ENCODE measurements around the gene CAPN2. TPM values are rescaled to one million over a fixed set of nuclear protein-coding genes. Genes with fewer than 3 reads are reported as not detected.

CAPN2 gene
- total RNA-seq, 4 donors from 2014 or later = 160 to 207 (median 177) TPM

DNA sequence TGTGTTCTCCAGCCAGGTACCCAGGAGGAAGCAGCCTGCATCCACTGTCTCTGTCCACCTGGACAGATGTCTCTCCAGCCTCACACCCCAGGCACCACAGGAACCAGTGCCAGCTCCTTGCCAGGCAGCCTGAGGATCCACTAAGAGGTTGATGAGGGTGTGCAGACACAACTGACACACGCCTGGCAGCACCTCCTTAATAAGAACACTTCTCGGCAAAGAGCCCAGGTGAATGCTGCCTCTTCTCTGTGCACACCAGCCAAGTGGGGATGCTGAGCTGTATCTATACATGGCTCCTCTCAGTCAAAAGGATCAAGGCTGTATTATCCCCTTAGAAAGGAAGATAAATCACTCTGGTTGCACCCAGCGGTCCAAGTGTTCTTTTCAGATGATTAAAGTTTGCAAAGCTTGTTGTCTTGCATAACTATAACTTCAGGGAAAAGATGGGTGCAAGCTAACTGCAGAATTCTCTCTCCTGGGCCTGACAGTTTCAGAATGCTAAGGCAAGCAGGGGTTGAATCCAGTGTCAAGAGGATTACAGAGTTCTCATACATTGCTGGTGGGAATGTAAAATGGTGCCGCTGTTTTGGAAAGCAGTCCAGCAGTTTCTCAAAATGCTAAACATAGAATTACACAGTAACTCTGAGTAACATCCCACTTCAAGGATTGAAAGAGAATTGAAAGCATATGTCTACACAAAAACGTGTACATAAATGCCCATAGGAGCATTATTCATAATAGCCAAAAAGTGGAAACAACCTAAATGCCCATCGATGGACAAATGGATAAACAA, 43.1 kb upstream of the CAPN2 start:
- DNase-seq (ENCODE audit: low spot score in 2 of 2) = no peak
- Histone ChIP-seq H3K27me3 (no peaks in the 10 kb centered on the region), H3K4me1 (no peaks in the 10 kb centered on the region), H3K27ac (no peak overlapping the region), H3K9me3 (peaks cover 0 to 5% (median 0%) of the 10 kb centered on the region in 4 donors), H3K4me3 (no peak overlapping the region), H3K36me3 (no peaks in the 10 kb centered on the region)
- TF ChIP-seq POLR2A (IDR thresholded peaks at IDR 0.05) (no peak), CTCF (IDR thresholded peaks at IDR 0.05) (no peak), EP300 (IDR thresholded peaks at IDR 0.05) (no peak)
- 63 to 65% methylated on average over 6 of the region's 6 CpGs for WGBS, 2 donors

GRCh38 chr1:223670458-223671159, 41.7 kb upstream of the CAPN2 start:
- Histone ChIP-seq H3K4me1 (no peaks in the 10 kb centered on the region), H3K27ac (no peak overlapping the region), H3K9me3 (peaks cover 0 to 16% (median 0%) of the 10 kb centered on the region in 4 donors), H3K36me3 (no peaks in the 10 kb centered on the region), H3K4me3 (no peak overlapping the region), H3K27me3 (no peaks in the 10 kb centered on the region)
- 60 to 65% methylated on average over 7 of the region's 7 CpGs for WGBS, 2 donors
- DNase-seq (ENCODE audit: low spot score in 2 of 2) = no peak
- TF ChIP-seq EP300 (IDR thresholded peaks at IDR 0.05) (no peak), CTCF (IDR thresholded peaks at IDR 0.05) (peak in 1 of 5 experiments; percentile 14), POLR2A (IDR thresholded peaks at IDR 0.05) (no peak)

GRCh38 chr1:223674119-223674890, 38.0 kb upstream of the CAPN2 start:
- Histone ChIP-seq H3K27ac (no peak overlapping the region), H3K4me3 (no peak overlapping the region), H3K27me3 (no peaks in the 10 kb centered on the region), H3K4me1 (no peaks in the 10 kb centered on the region), H3K9me3 (peaks cover 0 to 20% (median 0%) of the 10 kb centered on the region in 4 donors), H3K36me3 (no peaks in the 10 kb centered on the region)
- TF ChIP-seq EP300 (IDR thresholded peaks at IDR 0.05) = no peak
- TF ChIP-seq CTCF (IDR thresholded peaks at IDR 0.05) = no peak
- no peak for TF ChIP-seq POLR2A (IDR thresholded peaks at IDR 0.05)
- DNase-seq (ENCODE audit: low spot score in 2 of 2) = no peak
- WGBS, 2 donors = 66 to 71% methylated on average over 5 of the region's 5 CpGs

DNA sequence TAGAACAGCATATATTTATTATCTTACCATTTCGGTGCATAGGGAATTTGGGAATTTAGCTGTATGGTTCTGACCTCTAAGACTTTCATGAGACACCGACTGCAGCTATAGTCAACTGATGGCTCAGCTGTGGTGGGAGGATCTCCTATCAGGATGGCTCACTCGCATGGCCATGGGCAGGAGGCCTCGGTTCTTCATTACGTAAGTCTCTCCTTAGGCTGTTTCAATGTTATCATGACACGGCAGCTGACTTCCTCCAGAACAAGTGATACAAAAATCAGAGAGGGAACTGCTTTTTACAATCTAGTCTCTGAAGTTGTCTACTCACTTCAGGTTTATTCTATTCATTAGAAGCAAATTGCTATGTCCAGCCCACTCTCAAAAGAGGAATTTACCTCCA, 33.5 kb upstream of the CAPN2 start:
- H3K27me3 ChIP-seq = peaks cover 0 to 3% of the 10 kb centered on the region in 2 donors
- no peak for DNase-seq (ENCODE audit: low spot score in 2 of 2)
- H3K4me3 ChIP-seq = no peak overlapping the region
- 78 to 83% methylated on average over 6 of the region's 6 CpGs for WGBS, 2 donors
- H3K36me3 ChIP-seq = no peaks in the 10 kb centered on the region
- no peak overlapping the region for H3K27ac ChIP-seq
- no peaks in the 10 kb centered on the region for H3K4me1 ChIP-seq
- TF ChIP-seq POLR2A (IDR thresholded peaks at IDR 0.05) (no peak), EP300 (IDR thresholded peaks at IDR 0.05) (no peak)
- H3K9me3 ChIP-seq = peaks cover 0 to 19% (median 0%) of the 10 kb centered on the region in 4 donors

DNA sequence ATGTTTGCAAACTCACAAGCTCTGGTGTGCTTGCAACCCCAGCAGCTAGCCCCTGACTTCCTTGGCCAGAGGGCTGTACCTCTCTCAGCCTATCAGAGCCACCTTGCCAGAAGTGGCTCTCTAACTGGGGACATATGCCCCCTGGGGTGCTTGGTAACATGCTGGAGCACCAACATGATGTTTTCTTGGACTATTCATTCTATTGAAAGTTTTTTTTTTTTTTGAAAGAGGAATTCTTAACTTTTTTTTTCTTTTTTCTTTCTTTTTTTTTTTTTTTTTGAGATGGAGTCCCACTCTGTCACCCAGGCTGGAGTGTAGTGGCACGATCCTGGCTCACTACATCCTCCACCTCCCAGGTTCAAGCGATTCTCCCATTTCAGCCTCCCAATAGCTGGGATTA, 32.2 kb upstream of the CAPN2 start:
- WGBS, 2 donors = 94 to 95% methylated on average over 2 of the region's 2 CpGs

More for the DNA sequence above, 32.2 kb upstream of the CAPN2 start:
- Histone ChIP-seq H3K27me3 (peaks cover 0 to 3% of the 10 kb centered on the region in 2 donors), H3K27ac (no peak overlapping the region), H3K4me3 (no peak overlapping the region), H3K9me3 (peaks cover 0 to 5% (median 0%) of the 10 kb centered on the region in 4 donors), H3K36me3 (no peaks in the 10 kb centered on the region), H3K4me1 (no peaks in the 10 kb centered on the region)
- TF ChIP-seq POLR2A (IDR thresholded peaks at IDR 0.05) = no peak
- no peak for TF ChIP-seq CTCF (IDR thresholded peaks at IDR 0.05)
- TF ChIP-seq EP300 (IDR thresholded peaks at IDR 0.05) = no peak
- no peak for DNase-seq (ENCODE audit: low spot score in 2 of 2)
